ENCODE data around the gene MGRN1. TPM values are rescaled to one million over a fixed set of nuclear protein-coding genes. Genes with fewer than 3 reads are reported as not detected.

The MGRN1 gene
- total RNA-seq, 1 experiment from 2014 or later: 15.4 TPM

DNA sequence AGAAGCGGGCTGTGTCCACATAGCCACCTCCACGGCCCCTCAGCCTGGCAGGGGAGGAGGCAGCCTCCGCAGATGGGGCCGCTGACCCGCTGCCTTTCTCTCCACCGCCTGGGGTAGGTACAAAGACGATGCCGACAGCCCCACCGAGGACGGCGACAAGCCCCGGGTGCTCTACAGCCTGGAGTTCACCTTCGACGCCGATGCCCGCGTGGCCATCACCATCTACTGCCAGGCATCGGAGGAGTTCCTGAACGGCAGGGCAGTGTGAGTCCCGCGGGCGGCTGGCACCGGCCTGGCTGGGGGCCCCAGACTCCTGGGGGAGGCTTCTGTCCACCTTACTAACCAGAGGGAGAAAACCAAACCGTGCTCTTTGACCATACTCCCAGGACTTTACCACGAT lies 27.9 kb downstream of the MGRN1 start:
- no peak for DNase-seq (ENCODE audit: low spot score)

- no peak for DNase-seq (ENCODE audit: low spot score)
These were observed 29.7 kb downstream of the MGRN1 start for GRCh38 chr16:4654011-4654963.

GRCh38 chr16:4654964-4655590 lies 30.5 kb downstream of the MGRN1 start:
- DNase-seq (ENCODE audit: low spot score): no peak

GRCh38 chr16:4655801-4656200 lies 31.2 kb downstream of the MGRN1 start:
- DNase-seq (ENCODE audit: low spot score): no peak

- no peak for DNase-seq (ENCODE audit: low spot score)
These were observed 31.6 kb downstream of the MGRN1 start for GRCh38 chr16:4656221-4656620.

DNA sequence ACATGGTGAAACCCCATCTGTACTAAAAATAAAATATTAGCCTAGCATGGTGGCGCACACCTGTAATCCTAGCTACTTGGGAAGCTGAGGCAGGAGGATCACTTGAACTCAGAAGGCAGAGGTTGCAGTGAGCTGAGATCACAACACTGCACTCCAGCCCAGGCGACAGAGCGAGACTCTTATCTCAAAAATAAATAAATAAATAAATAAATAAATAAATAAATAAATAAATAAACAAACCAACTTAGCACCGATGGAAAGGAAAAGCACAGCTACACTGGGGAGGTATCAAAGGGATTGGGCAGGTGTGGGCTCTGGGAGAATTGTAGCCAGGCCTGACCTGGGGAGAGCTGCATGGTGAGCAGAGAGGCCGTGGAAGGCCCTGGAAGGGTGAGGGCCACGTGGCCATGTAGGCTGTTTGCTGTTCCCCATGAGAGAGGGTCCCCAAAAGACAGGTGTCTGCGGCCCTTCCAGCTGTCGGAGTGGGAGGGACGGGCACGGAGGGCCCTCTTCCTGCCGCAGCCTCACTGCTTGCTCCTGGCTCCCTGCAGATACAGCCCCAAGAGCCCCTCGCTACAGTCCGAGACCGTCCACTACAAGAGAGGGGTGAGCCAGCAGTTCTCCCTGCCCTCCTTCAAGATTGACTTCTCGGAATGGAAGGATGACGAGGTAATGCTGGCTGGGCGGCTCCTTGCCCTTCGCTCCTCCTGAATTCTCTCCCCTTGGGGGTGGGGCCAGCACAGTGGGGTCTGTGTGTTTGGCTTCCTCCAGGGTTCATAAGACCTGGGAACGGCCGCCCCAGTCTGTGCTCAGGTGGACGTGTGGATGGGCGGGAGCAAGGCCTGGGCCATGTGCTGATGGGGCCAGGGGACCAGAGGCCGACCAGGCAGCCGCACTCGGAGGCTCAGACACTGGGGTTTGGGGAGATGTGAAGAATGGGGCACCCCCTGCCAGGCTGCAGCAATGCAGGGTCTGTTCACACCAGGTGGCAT lies 32.4 kb downstream of the MGRN1 start:
- no peak for DNase-seq (ENCODE audit: low spot score)

- DNase-seq (ENCODE audit: low spot score): no peak
These were observed 35.0 kb downstream of the MGRN1 start for GRCh38 chr16:4659363-4660353.

GRCh38 chr16:4660454-4661007 lies 35.9 kb downstream of the MGRN1 start:
- DNase-seq (ENCODE audit: low spot score): no peak

- DNase-seq (ENCODE audit: low spot score): no peak
These were observed 37.0 kb downstream of the MGRN1 start for GRCh38 chr16:4661661-4662060.

- DNase-seq (ENCODE audit: low spot score): no peak
These were observed 38.8 kb downstream of the MGRN1 start for GRCh38 chr16:4663465-4663776.

GRCh38 chr16:4663777-4664465 lies 39.3 kb downstream of the MGRN1 start:
- DNase-seq (ENCODE audit: low spot score): no peak

DNA sequence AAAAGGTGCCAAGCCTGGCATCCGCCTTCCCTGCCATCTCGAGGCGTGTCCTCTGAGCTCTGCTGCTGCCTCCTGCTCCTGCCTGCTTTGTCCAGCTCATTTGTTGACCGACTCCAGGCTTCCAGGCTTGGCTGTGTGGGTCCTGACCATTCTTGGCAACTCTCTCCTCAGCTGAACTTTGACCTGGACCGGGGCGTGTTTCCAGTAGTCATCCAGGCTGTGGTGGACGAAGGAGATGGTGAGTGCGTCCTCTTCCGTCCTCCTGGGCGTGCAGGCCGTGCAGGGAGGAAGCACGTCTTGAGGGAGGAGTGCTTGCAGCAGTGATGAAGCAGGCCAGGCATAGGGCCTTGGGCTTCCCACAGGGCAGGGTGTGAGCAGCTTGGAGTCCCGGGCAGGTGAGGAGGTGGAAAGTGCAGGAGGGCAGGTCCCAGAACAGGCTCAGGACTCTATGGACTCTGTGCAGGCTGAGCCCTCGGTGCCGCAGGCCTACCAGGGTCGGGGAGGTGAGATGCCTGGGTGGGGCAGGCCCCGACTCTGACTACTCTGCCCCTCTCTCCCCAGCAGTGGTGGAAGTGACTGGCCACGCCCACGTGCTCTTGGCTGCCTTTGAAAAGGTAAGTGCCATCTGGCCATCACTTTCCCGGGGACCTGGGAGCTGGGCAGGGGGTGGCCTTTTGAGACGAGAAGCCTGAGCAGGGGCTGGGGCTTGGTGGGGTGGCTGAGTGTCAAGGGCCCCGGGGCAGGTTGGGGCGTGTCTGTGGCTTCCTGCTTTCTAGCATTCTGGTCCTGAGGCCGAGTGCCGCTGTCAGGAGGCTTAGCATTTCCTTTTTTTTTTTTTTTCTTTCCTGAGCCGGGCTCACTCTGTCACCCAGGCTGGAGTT lies 40.2 kb downstream of the MGRN1 start:
- DNase-seq (ENCODE audit: low spot score): no peak

DNA sequence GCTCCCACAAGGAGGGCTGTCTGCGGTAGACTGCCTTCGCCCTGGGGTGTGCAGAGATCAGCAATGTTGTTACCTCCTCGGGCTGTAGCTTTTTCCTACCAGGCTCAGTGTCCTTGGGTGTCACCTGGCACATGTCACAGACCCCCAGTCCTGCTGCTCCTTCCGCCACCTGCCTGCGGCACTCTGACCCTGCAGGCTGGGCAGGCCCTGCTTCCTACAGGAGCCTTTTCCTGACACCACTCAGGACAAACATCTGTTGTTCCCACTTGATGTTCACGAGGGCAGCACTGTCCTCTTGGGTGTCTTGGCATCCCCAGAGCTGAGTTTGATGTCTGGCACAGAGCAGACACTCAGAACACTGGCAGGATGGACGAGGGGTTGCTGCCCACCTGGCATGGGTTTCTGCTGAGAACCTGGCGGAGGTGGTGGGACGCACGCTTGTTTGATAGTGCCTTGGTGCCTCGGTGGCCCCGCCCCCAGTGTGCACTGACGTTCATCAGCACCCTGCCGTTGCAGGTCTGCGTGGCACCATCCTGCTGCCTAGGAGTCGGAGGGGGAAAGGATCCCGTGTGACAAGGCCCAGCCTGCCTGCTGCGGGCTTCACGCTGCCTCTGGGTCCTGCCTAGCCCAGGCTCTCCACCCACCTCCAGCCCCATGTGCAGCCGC lies 42.0 kb downstream of the MGRN1 start:
- DNase-seq (ENCODE audit: low spot score): no peak

DNA sequence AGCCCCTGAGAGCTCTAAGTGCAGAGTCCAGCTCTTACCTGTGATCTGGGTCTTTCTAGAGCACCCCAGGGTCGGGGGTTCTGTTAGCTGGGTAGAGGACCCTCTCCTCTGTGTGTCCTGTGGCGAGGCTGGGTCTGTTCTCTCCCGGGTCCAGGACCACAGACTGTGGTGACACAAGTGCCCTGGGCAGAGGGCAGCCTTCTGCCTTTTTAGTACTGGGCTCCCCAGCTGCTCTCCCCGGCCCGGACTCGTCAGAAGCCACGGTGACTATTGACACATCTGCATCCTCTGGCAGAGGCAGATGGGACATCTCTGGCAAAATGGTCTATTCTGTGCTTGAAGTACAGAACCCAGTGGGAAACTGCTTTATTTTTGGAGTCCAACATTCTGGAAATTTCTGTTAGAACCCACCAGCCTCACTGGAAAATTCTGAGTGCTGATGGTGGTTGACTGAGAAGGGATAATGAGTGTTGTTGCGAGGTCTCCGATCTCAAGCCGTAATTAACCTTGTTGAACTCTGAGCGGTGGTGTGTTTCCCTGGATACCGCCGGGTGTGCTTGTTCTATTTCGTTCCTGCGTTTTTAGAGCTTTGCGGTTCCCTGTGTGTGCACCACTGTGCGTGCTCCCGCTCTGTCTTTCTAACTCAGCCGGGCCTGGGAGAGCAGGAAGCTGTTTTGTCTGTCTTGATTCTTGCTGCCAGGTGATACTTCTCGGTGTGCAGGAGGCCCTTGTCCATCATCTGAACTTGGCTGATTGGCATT lies 42.8 kb downstream of the MGRN1 start:
- DNase-seq (ENCODE audit: low spot score): no peak

- no peak for DNase-seq (ENCODE audit: low spot score)
These were observed 43.8 kb downstream of the MGRN1 start for GRCh38 chr16:4668313-4668960.

- no peak for DNase-seq (ENCODE audit: low spot score)
These were observed 48.9 kb downstream of the MGRN1 start for GRCh38 chr16:4673387-4674046.

Measured in H4 (cell line).